ENCODE data around the gene CEACAM20.

- TF ChIP-seq CTCF (conservative IDR thresholded peaks at IDR 0.05; ENCODE audit: low read depth, low read length) (no peak), EZH2 (IDR thresholded peaks at IDR 0.05; ENCODE audit: borderline replicate concordance, low read depth, low read length, poor library complexity, severe bottlenecking) (no peak)
Measured at GRCh38 chr19:44557933-44558332, 28.5 kb upstream of the CEACAM20 start.

Measured in A673 (cell line).